AG04449 (cell line): Measurements from ENCODE around the gene DGKZ.
A peak's percentile ranks its signal among the peaks of the same experiment; 100 is the strongest.

ENCODE experiments used
- CTCF ChIA-PET: fragments of 350-600 bp; formaldehyde crosslinking; extraction: SDS; loops from one replicate; lab custom pipeline; 2021; ENCODE audit warnings: antibody characterized with exemption; lab: Yijun Ruan, JAX
- POLR2A ChIA-PET: fragments of 400-600, 350-600 bp; formaldehyde crosslinking; extraction: SDS; loops from one replicate; lab custom pipeline; 2020; ENCODE audit warnings: antibody characterized with exemption, inconsistent platforms; lab: Yijun Ruan, JAX
- DNase-seq: peaks from one replicate; pipeline ENCODE4 v3.0.0-alpha.2; 2010; ENCODE audit warnings: low read depth, low spot score
- H3K4me3 ChIP-seq: 2 replicates; pipeline ENCODE4 v1.5.1; 2011; ENCODE audit warnings: low read depth, mild to moderate bottlenecking, control low read depth, low read length
- TF ChIP-seq, protein P1 (sequence below): IDR thresholded peaks from one replicate; pipeline ENCODE4 v1.5.1; 2011; ENCODE audit warnings: mild to moderate bottlenecking, moderate library complexity, low read length, control low read depth, inconsistent platforms; ENCODE audit not compliant: insufficient read depth; ENCODE audit errors: missing control alignments

DGKZ gene

GRCh38 chr11:46308631-46309419 is 38.4 kb upstream of the DGKZ start:
- TF ChIP-seq, protein P1, sequence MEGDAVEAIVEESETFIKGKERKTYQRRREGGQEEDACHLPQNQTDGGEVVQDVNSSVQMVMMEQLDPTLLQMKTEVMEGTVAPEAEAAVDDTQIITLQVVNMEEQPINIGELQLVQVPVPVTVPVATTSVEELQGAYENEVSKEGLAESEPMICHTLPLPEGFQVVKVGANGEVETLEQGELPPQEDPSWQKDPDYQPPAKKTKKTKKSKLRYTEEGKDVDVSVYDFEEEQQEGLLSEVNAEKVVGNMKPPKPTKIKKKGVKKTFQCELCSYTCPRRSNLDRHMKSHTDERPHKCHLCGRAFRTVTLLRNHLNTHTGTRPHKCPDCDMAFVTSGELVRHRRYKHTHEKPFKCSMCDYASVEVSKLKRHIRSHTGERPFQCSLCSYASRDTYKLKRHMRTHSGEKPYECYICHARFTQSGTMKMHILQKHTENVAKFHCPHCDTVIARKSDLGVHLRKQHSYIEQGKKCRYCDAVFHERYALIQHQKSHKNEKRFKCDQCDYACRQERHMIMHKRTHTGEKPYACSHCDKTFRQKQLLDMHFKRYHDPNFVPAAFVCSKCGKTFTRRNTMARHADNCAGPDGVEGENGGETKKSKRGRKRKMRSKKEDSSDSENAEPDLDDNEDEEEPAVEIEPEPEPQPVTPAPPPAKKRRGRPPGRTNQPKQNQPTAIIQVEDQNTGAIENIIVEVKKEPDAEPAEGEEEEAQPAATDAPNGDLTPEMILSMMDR: peak; percentile 86
- no peak overlapping the region for H3K4me3 ChIP-seq
- POLR2A ChIA-PET: no interaction called here
- CTCF ChIA-PET: interaction anchor here (0.7 to 20.0 kb wide), 21 partner anchors 9 to 205 kb away, joined by 3 to 661 read pairs (median 5); partner anchors contain the start of gene CREB3L1
- DNase-seq: no peak

DNA sequence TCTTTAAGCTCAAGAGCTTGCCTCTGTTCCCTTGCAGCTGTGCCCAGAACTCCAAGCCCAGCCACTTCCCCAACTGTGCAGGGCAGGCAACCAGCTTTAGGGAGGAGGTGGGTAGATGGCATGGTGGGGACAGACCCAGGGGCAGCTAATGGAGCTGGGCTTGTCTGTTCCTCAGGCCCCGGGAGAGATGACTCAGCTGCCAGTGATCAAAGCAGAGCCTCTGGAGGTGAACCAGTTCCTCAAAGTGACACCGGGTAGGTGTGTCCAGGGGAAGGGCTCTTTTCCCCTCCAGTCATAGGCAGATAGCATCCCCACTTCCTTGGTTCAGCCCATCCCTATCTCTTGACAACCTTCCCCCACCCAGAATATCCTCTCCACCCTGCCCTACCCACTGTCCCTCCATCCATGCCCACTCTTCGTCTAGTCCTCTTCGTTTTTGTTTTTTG is 37.4 kb upstream of the DGKZ start:
- TF ChIP-seq, protein P1: no peak
- CTCF ChIA-PET: interaction anchor here (0.9 to 20.0 kb wide), 16 partner anchors 8 to 206 kb away, joined by 3 to 661 read pairs (median 4); partner anchors contain the start of genes CREB3L1 and DGKZ
- POLR2A ChIA-PET: no interaction called here
- H3K4me3 ChIP-seq: no peak overlapping the region
- no peak for DNase-seq

DNA sequence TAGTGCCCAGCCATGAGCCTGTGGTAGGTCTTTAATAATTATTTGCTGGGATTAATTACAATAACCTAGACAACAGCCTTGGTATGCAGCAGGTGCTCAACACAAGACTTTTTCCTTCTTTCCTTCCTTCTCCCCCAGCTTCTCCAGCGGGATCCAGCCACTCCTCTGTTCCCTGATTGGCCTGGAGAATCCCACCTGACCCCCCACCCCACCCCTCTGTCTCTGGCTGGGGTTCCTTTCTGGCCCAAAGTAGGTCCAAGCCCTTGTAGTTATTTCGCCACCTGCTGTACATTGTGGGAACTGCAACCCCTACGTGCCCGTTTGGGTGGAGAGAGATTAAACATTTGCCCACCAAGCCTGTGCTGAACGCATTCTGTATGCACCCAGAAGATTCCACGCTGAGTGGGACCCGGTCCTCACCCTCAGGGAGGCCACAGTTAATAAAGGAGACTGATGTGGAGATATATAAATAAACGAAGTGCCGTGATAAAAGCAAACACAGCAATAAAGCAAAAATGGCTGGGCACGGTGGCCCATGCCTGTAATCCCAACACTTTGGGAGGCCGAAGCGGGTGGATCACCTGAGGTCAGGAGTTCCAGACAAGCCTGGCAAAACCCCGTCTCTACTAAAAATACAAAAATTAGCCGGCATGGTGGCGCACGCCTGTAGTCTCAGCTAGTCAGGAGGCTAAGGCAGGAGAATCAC is 32.1 kb upstream of the DGKZ start:
- POLR2A ChIA-PET: interaction anchor here (0.9 to 1.6 kb wide), 3 partner anchors 72 to 77 kb away, joined by 3 to 4 read pairs (median 4); no protein-coding TSS in a partner anchor
- TF ChIP-seq, protein P1: peak; percentile 71
- CTCF ChIA-PET: interaction anchor here (0.8 to 20.0 kb wide), 17 partner anchors 8 to 192 kb away, joined by 3 to 661 read pairs (median 5); partner anchors contain the start of gene CREB3L1

DNA sequence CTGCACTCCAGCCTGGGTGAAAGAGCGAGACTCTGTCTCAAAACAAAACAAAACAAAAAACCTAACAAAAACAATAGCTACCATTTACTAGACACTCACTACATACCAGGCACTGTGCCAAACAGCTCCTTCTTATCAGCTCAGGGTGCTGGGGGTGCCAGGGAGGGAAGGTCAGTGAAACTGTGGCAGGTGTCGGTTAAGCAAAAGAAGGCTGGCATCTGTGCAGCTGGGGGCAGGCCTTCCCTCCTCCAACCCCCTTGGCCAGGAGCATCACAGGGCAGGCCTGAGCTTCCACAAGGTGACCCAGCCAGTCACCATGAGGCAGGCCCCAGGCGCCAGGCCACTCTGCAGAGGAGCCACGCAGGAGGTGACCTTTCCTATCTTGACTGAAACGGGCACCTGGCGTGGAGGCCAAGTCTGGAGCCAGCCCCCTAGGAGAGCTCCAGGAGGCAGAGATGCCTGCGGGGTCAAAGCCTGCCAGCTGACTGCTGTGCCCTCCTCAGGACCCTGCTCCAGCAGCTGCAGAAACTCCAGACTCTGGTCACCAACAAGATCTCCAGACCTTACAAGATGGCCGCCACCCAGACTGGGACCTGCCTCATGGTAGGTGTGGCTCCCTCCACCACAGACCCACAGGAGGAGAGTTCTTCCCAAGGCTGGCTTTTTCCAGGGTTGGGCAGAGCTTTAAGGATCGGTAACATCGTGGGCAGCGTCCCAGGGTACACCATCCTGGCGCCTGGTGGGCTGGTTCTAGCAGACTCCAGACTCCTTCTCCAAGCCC is 31.3 kb upstream of the DGKZ start:
- no peak overlapping the region for H3K4me3 ChIP-seq
- ChIA-PET CTCF (interaction anchor here (0.8 to 20.0 kb wide), 14 partner anchors 8 to 193 kb away, joined by 3 to 661 read pairs (median 5); partner anchors contain the start of gene CREB3L1), POLR2A (interaction anchor here (0.9 to 1.6 kb wide), 2 partner anchors 72 to 76 kb away, joined by 3 to 4 read pairs; no protein-coding TSS in a partner anchor)
- no peak for DNase-seq
- TF ChIP-seq, protein P1: no peak

More for the DNA sequence above, 32.1 kb upstream of the DGKZ start:
- no peak overlapping the region for H3K4me3 ChIP-seq
- no peak for DNase-seq

- DNase-seq: no peak
- TF ChIP-seq, protein P1: no peak
- ChIA-PET POLR2A (no interaction called here), CTCF (interaction anchor here (0.6 to 20.0 kb wide), 5 partner anchors 10 to 191 kb away, joined by 3 to 661 read pairs (median 8); no protein-coding TSS in a partner anchor)
- H3K4me3 ChIP-seq: no peak overlapping the region
Measured at GRCh38 chr11:46319074-46319453, 28.2 kb upstream of the DGKZ start.
